H1 (cell line): ENCODE results near the gene YBX1. TPM values are rescaled to one million over a fixed set of nuclear protein-coding genes. Genes with fewer than 3 reads are reported as not detected.

ENCODE experiments used
- KDM1A ChIP-seq: fragments of 200-600, 300-600 bp; sonication (generic); IDR thresholded peaks from 2 replicates; pipeline ENCODE4 v1.7.1; 2016; ENCODE audit warnings: mild to moderate bottlenecking, low read length, borderline replicate concordance
- KDM5A ChIP-seq: fragments of 200-600 bp; IDR thresholded peaks from 2 replicates; pipeline ENCODE4 v1.7.1; 2012; ENCODE audit warnings: mild to moderate bottlenecking, low read length, inconsistent platforms, mixed read lengths
- RNF2 ChIP-seq: fragments of 200-900, 300-1000 bp; sonication (generic); IDR thresholded peaks from 2 replicates; pipeline ENCODE4 v1.7.1; 2016; ENCODE audit warnings: borderline replicate concordance, low read depth, mild to moderate bottlenecking, antibody characterized with exemption, low read length; ENCODE audit not compliant: poor library complexity, severe bottlenecking; ENCODE audit errors: missing control alignments
- TAF7 ChIP-seq: optimal IDR thresholded peaks from 2 replicates; pipeline ENCODE3; 2011; ENCODE audit warnings: low read depth, mild to moderate bottlenecking, inconsistent platforms, low read length, moderate library complexity, borderline replicate concordance
- TCF12 ChIP-seq: IDR thresholded peaks from 2 replicates; pipeline ENCODE4 v1.6.1; 2011; ENCODE audit warnings: low read depth, mild to moderate bottlenecking, low read length
- polyA plus RNA-seq, 7 experiments: library from polyadenylated mRNA; depleted of rRNA in 3 of 7; stranded (reverse) in 5 of 7; unstranded in 2 of 7; fragments of >200 nt in 5 of 7; fragments of 200-250 nt in 2 of 7; gene quantifications; 1 replicate in 5 of 7; 2 replicates in 1 of 7; 4 replicates in 1 of 7; pipeline versions ENCODE4 v1.2.1 to v1.2.3, GENCODE V29; 2011 to 2013; ENCODE audit warnings: missing spikeins in 2 of 7, mixed read lengths in 2 of 7
- total RNA-seq: library from RNA; stranded (reverse); fragmentation: NEBNext Ultra II Directional; extraction: Animal tissue kit (Norgen Biotek cat#: 25700); gene quantifications from 2 replicates; pipeline ENCODE4 v1.2.1, GENCODE V29; 2021
- TF ChIP-seq, protein P1 (sequence below): fragments of 300-600 bp; sonication (generic); IDR thresholded peaks from 2 replicates; pipeline ENCODE4 v1.7.1; 2012; ENCODE audit warnings: low read length, moderate library complexity, mild to moderate bottlenecking, inconsistent platforms; ENCODE audit not compliant: insufficient replicate concordance

YBX1 gene
- total and polyA plus RNA-seq, 2 of the 8 experiments (the other 6 are each of a cell fraction or from before 2014, with no cell fraction given): 438 to 1,219 TPM

- TF ChIP-seq, protein P1, sequence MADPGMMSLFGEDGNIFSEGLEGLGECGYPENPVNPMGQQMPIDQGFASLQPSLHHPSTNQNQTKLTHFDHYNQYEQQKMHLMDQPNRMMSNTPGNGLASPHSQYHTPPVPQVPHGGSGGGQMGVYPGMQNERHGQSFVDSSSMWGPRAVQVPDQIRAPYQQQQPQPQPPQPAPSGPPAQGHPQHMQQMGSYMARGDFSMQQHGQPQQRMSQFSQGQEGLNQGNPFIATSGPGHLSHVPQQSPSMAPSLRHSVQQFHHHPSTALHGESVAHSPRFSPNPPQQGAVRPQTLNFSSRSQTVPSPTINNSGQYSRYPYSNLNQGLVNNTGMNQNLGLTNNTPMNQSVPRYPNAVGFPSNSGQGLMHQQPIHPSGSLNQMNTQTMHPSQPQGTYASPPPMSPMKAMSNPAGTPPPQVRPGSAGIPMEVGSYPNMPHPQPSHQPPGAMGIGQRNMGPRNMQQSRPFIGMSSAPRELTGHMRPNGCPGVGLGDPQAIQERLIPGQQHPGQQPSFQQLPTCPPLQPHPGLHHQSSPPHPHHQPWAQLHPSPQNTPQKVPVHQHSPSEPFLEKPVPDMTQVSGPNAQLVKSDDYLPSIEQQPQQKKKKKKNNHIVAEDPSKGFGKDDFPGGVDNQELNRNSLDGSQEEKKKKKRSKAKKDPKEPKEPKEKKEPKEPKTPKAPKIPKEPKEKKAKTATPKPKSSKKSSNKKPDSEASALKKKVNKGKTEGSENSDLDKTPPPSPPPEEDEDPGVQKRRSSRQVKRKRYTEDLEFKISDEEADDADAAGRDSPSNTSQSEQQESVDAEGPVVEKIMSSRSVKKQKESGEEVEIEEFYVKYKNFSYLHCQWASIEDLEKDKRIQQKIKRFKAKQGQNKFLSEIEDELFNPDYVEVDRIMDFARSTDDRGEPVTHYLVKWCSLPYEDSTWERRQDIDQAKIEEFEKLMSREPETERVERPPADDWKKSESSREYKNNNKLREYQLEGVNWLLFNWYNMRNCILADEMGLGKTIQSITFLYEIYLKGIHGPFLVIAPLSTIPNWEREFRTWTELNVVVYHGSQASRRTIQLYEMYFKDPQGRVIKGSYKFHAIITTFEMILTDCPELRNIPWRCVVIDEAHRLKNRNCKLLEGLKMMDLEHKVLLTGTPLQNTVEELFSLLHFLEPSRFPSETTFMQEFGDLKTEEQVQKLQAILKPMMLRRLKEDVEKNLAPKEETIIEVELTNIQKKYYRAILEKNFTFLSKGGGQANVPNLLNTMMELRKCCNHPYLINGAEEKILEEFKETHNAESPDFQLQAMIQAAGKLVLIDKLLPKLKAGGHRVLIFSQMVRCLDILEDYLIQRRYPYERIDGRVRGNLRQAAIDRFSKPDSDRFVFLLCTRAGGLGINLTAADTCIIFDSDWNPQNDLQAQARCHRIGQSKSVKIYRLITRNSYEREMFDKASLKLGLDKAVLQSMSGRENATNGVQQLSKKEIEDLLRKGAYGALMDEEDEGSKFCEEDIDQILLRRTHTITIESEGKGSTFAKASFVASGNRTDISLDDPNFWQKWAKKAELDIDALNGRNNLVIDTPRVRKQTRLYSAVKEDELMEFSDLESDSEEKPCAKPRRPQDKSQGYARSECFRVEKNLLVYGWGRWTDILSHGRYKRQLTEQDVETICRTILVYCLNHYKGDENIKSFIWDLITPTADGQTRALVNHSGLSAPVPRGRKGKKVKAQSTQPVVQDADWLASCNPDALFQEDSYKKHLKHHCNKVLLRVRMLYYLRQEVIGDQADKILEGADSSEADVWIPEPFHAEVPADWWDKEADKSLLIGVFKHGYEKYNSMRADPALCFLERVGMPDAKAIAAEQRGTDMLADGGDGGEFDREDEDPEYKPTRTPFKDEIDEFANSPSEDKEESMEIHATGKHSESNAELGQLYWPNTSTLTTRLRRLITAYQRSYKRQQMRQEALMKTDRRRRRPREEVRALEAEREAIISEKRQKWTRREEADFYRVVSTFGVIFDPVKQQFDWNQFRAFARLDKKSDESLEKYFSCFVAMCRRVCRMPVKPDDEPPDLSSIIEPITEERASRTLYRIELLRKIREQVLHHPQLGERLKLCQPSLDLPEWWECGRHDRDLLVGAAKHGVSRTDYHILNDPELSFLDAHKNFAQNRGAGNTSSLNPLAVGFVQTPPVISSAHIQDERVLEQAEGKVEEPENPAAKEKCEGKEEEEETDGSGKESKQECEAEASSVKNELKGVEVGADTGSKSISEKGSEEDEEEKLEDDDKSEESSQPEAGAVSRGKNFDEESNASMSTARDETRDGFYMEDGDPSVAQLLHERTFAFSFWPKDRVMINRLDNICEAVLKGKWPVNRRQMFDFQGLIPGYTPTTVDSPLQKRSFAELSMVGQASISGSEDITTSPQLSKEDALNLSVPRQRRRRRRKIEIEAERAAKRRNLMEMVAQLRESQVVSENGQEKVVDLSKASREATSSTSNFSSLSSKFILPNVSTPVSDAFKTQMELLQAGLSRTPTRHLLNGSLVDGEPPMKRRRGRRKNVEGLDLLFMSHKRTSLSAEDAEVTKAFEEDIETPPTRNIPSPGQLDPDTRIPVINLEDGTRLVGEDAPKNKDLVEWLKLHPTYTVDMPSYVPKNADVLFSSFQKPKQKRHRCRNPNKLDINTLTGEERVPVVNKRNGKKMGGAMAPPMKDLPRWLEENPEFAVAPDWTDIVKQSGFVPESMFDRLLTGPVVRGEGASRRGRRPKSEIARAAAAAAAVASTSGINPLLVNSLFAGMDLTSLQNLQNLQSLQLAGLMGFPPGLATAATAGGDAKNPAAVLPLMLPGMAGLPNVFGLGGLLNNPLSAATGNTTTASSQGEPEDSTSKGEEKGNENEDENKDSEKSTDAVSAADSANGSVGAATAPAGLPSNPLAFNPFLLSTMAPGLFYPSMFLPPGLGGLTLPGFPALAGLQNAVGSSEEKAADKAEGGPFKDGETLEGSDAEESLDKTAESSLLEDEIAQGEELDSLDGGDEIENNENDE: no peak
- TF ChIP-seq RNF2 (no peak), TAF7 (no peak), TCF12 (no peak), KDM5A (no peak), KDM1A (no peak)
- TF ChIP-seq, all 59 proteins: peak for 0
These were observed 2.2 kb upstream of the YBX1 start (continued) for GRCh38 chr1:42680055-42680454.
